ENCODE results near the gene CDYL2. TPM values are rescaled to one million over a fixed set of nuclear protein-coding genes. Genes with fewer than 3 reads are reported as not detected.

CDYL2 gene
- total RNA-seq, 4 donors from 2014 or later: 0.83 to 6.5 (median 3.6) TPM

DNA sequence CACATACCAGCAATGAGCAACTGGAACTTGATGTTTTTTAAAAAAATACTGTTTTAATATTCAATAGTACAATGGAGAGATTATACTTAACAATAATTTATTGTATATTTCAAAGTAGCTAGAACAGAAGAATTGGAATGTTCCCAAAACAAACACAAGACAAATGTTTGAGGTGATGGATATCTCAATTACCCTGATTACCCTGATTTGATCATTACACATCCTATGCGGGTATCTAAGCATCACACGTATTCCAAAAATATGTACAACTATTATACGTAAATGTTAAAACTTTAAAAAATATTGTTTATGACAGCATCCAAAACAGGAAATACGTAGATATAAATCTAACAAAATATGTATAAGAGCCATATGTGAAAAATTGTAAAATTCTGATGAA, 166.8 kb downstream of the CDYL2 start:
- H3K27me3 ChIP-seq: no peaks in the 10 kb centered on the region
- no peak overlapping the region for H3K4me3 ChIP-seq
- peaks cover 0 to 24% (median 10%) of the 10 kb centered on the region in 4 donors for H3K9me3 ChIP-seq
- 86% methylated on average over 4 of the region's 4 CpGs for WGBS
- intact Hi-C loops (cut with DNase I): no loop called here
- H3K4me1 ChIP-seq: no peaks in the 10 kb centered on the region
- H3K27ac ChIP-seq (replicated peaks in 1 of 4): no peak overlapping the region
- no peak for TF ChIP-seq POLR2AphosphoS5 (IDR thresholded peaks at IDR 0.05)
- TF ChIP-seq EP300 (IDR thresholded peaks at IDR 0.05): no peak
- TF ChIP-seq POLR2A (IDR thresholded peaks at IDR 0.05; ENCODE audit: low read depth): no peak
- no peak for DNase-seq (ENCODE audit: extremely low spot score)
- no peaks in the 10 kb centered on the region for H3K36me3 ChIP-seq

DNA sequence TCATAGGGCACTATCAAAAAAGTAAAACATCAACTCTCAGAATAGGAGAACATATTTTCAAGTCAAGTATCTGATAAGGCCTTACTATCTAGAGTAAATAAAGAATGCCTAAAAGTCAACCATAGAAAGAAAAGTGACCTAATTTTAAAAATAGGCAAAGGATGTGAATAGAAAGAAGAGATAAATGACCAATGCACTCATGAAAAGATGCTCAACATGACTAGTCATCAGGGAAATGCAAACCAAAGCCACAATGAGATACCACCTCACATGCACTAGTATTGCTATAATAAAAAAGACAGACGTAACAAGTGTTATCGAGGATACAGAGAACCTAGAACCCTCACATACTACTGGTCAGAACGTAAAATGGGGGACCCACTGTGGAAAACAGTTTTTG, 172.8 kb downstream of the CDYL2 start:
- intact Hi-C loops (cut with DNase I): no loop called here
- Histone ChIP-seq H3K27ac (replicated peaks in 1 of 4) (no peak overlapping the region), H3K9me3 (peaks cover 0 to 14% (median 8%) of the 10 kb centered on the region in 4 donors), H3K27me3 (no peaks in the 10 kb centered on the region), H3K36me3 (no peaks in the 10 kb centered on the region), H3K4me1 (no peaks in the 10 kb centered on the region), H3K4me3 (no peak overlapping the region)
- DNase-seq (ENCODE audit: extremely low spot score): peak; percentile 37
- TF ChIP-seq POLR2A (IDR thresholded peaks at IDR 0.05; ENCODE audit: low read depth) (no peak), POLR2AphosphoS5 (IDR thresholded peaks at IDR 0.05) (no peak), EP300 (IDR thresholded peaks at IDR 0.05) (no peak)
- TF ChIP-seq, protein P1, sequence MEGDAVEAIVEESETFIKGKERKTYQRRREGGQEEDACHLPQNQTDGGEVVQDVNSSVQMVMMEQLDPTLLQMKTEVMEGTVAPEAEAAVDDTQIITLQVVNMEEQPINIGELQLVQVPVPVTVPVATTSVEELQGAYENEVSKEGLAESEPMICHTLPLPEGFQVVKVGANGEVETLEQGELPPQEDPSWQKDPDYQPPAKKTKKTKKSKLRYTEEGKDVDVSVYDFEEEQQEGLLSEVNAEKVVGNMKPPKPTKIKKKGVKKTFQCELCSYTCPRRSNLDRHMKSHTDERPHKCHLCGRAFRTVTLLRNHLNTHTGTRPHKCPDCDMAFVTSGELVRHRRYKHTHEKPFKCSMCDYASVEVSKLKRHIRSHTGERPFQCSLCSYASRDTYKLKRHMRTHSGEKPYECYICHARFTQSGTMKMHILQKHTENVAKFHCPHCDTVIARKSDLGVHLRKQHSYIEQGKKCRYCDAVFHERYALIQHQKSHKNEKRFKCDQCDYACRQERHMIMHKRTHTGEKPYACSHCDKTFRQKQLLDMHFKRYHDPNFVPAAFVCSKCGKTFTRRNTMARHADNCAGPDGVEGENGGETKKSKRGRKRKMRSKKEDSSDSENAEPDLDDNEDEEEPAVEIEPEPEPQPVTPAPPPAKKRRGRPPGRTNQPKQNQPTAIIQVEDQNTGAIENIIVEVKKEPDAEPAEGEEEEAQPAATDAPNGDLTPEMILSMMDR (IDR thresholded peaks at IDR 0.05): no peak
- WGBS: 88% methylated on average over 3 of the region's 3 CpGs

DNA sequence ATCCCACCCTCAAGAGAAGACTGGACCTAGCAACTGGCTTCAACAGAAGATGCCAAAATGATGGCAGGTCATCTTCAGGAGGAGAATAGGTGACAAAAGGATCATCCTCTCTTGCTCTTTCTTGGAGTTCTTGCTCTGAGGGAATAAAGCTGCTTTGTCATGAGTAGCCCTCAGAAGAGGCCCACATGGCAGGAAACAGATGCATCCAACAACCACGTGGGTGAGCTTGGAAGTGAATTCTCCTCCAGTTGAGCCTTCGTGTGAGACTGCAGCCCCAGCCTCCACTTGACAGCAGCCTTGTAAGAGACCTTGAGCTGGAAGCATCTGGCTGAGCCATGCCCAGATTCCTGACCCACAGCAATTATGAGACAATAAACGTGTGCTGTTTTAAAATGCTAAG, 176.1 kb downstream of the CDYL2 start:
- 71% methylated on average over 3 of the region's 3 CpGs for WGBS
- intact Hi-C loops (cut with DNase I): no loop called here
- no peak overlapping the region for H3K27ac ChIP-seq (replicated peaks in 1 of 4)
- no peak overlapping the region for H3K4me3 ChIP-seq
- TF ChIP-seq POLR2A (IDR thresholded peaks at IDR 0.05; ENCODE audit: low read depth) (no peak), POLR2AphosphoS5 (IDR thresholded peaks at IDR 0.05) (no peak), EP300 (IDR thresholded peaks at IDR 0.05) (no peak)
- TF ChIP-seq, protein P1 (IDR thresholded peaks at IDR 0.05): no peak
- no peaks in the 10 kb centered on the region for H3K27me3 ChIP-seq
- no peaks in the 10 kb centered on the region for H3K36me3 ChIP-seq
- no peaks in the 10 kb centered on the region for H3K4me1 ChIP-seq
- peak; percentile 60 for DNase-seq (ENCODE audit: extremely low spot score)
- H3K9me3 ChIP-seq: peaks cover 0 to 17% (median 3%) of the 10 kb centered on the region in 4 donors

DNA sequence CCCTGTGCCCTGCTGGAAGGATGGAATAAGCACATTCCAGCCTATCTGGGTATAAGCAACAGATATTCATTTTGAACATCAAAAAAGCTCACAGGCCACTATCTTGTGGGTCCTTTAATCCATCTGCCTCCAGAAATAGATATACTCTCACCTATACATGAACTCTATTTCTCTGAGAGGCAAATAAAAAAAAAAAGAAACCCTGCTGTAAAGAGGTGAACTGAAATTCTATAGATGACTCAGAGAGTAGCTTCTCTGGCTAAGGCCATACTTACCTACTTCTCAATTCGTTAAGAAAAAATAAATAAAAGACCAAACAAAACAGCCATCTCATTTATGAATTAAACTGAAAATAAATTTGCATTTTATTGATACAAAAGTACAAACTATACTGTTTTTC, 177.3 kb downstream of the CDYL2 start:
- Histone ChIP-seq H3K36me3 (no peaks in the 10 kb centered on the region), H3K4me1 (no peaks in the 10 kb centered on the region), H3K9me3 (peaks cover 0 to 17% (median 3%) of the 10 kb centered on the region in 4 donors), H3K27ac (replicated peaks in 1 of 4) (no peak overlapping the region), H3K4me3 (no peak overlapping the region), H3K27me3 (no peaks in the 10 kb centered on the region)
- no peak for DNase-seq (ENCODE audit: extremely low spot score)
- 64% methylated on average over 1 of the region's 1 CpG for WGBS
- intact Hi-C loops (cut with DNase I): no loop called here
- TF ChIP-seq EP300 (IDR thresholded peaks at IDR 0.05) (no peak), POLR2AphosphoS5 (IDR thresholded peaks at IDR 0.05) (no peak), POLR2A (IDR thresholded peaks at IDR 0.05; ENCODE audit: low read depth) (no peak)
- TF ChIP-seq, protein P1 (IDR thresholded peaks at IDR 0.05): no peak

DNA sequence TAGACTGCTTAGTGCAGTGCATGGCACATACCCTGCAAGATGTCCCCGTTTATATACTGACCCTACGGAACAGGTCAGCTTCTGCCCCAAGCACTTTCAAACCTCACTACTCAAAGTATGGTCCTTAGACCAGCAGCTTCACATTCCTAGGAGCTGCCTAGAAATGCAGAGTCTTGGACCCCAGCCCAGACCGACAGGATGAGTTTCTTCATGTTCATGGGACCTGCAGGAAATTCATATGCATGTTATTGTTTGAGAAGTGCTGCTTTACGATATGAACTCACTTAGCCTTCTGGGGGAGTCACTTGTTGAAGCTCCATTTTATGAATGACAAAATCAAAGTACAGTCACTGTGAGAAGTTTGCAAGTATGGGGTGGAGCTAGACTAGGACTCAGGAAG, 181.0 kb downstream of the CDYL2 start:
- intact Hi-C loops (cut with DNase I): no loop called here
- no peak overlapping the region for H3K4me3 ChIP-seq
- H3K9me3 ChIP-seq: peaks cover 0 to 17% (median 3%) of the 10 kb centered on the region in 4 donors
- peak; percentile 39 for DNase-seq (ENCODE audit: extremely low spot score)
- TF ChIP-seq, protein P1 (IDR thresholded peaks at IDR 0.05): no peak
- TF ChIP-seq EP300 (IDR thresholded peaks at IDR 0.05) (no peak), POLR2AphosphoS5 (IDR thresholded peaks at IDR 0.05) (no peak), POLR2A (IDR thresholded peaks at IDR 0.05; ENCODE audit: low read depth) (no peak)
- no peaks in the 10 kb centered on the region for H3K4me1 ChIP-seq
- 70% methylated on average over 4 of the region's 4 CpGs for WGBS
- no peaks in the 10 kb centered on the region for H3K27me3 ChIP-seq
- H3K36me3 ChIP-seq: no peaks in the 10 kb centered on the region
- H3K27ac ChIP-seq (replicated peaks in 1 of 4): no peak overlapping the region
